HepG2 (cell line): Measurements from ENCODE around the gene ATP2A3. TPM values are rescaled to one million over a fixed set of nuclear protein-coding genes. Genes with fewer than 3 reads are reported as not detected.

Source experiments
- ATAC-seq: fragments of 200-7000 bp; cut with Tn5 transposase; 3 replicates; pipeline ENCODE4 v1.9.1; 2020; ENCODE audit warnings: mild to moderate bottlenecking, moderate library complexity
- BruUV-seq: library from RNA; stranded (reverse); fragments of 400-500 nt; replicated peaks from 2 replicates; lab custom pipeline; 2021; lab: Mats Ljungman, UMichigan
- CTCF ChIA-PET: fragments of 300-600 bp; formaldehyde crosslinking; extraction: SDS; loops from one replicate; lab custom pipeline; 2021; ENCODE audit warnings: low total read pairs, inconsistent platforms, low intra/inter-chr PET ratio; lab: Yijun Ruan, JAX
- POLR2A ChIA-PET: fragments of 350-600 bp; sonication (Branson Sonifier 250); formaldehyde crosslinking; loops from one replicate; lab custom pipeline; 2020; ENCODE audit warnings: antibody characterized with exemption, inconsistent platforms; lab: Yijun Ruan, JAX
- DNase-seq: peaks from one replicate; pipeline ENCODE4 v3.0.0-alpha.2; 2015; ENCODE audit warnings: low spot score
- FAIRE-seq: peaks from 3 replicates; lab custom pipeline; 2011; peaks lifted over from hg19 to GRCh38; lab: Jason Lieb, UNC
- H2AFZ ChIP-seq: one replicate; pipeline ENCODE4 v1.6.1; 2011; ENCODE audit warnings: low read length, inconsistent platforms
- H3K27ac ChIP-seq: fragments of 300-600 bp; 3 replicates; pipeline ENCODE4 v1.8.0; 2011; ENCODE audit warnings: mixed run types, mild to moderate bottlenecking, mixed read lengths, low read length, inconsistent platforms; ENCODE audit not compliant: insufficient read depth; ENCODE audit errors: extremely low read length
- H3K27me3 ChIP-seq, 2 experiments: fragments of 200-600 bp in 1 of 2; 2 replicates in 1 of 2; 3 replicates in 1 of 2; pipeline versions ENCODE4 v1.6.0 to v1.8.0; 2011; ENCODE audit warnings: low read length in 2 of 2, mild to moderate bottlenecking in 2 of 2, moderate library complexity in 2 of 2, inconsistent platforms in 1 of 2; ENCODE audit not compliant: insufficient read depth in 2 of 2, control insufficient read depth in 1 of 2
- H3K36me3 ChIP-seq, 2 experiments: fragments of 200-600 bp in 1 of 2; replicated peaks in 1 of 2; 2 replicates in 1 of 2; 3 replicates in 1 of 2; pipeline versions ENCODE4 v1.5.1 to v1.8.0; 2011; ENCODE audit warnings: low read length in 2 of 2, inconsistent platforms in 1 of 2; ENCODE audit not compliant: insufficient read depth in 2 of 2, control insufficient read depth in 1 of 2
- H3K4me1 ChIP-seq: 2 replicates; pipeline ENCODE4 v1.5.1; 2012; ENCODE audit warnings: low read length, inconsistent platforms; ENCODE audit not compliant: insufficient read depth
- H3K4me2 ChIP-seq: 2 replicates; pipeline ENCODE4 v1.6.0; 2011; ENCODE audit warnings: low read depth, low read length, inconsistent platforms
- H3K4me3 ChIP-seq, 3 experiments: fragments of 200-600 bp in 1 of 3; sonication (generic), shearing (Covaris generic) in 1 of 3; replicated peaks in 1 of 3; 2 replicates each; pipeline ENCODE4 v1.5.1; 2011 to 2016; ENCODE audit warnings: low read length in 3 of 3, inconsistent platforms in 2 of 3, low read depth in 2 of 3, mild to moderate bottlenecking in 2 of 3, control low read depth in 1 of 3, mixed read lengths in 1 of 3; ENCODE audit not compliant: insufficient read depth in 1 of 3
- H3K79me2 ChIP-seq: one replicate; pipeline ENCODE4 v1.6.1; 2011; ENCODE audit warnings: low read length, inconsistent platforms; ENCODE audit not compliant: insufficient read depth
- H3K9ac ChIP-seq: 2 replicates; pipeline ENCODE4 v1.6.0; 2011; ENCODE audit warnings: mild to moderate bottlenecking, low read depth, low read length, inconsistent platforms; ENCODE audit not compliant: insufficient read depth
- H3K9me3 ChIP-seq: 2 replicates; pipeline ENCODE4 v1.5.1; 2012; ENCODE audit warnings: mild to moderate bottlenecking, low read length
- H4K20me1 ChIP-seq: 2 replicates; pipeline ENCODE4 v1.6.0; 2011; ENCODE audit warnings: inconsistent platforms, mild to moderate bottlenecking, low read length, moderate library complexity; ENCODE audit not compliant: insufficient read depth
- HNRNPLL ChIP-seq: fragments of 200-400 bp; formaldehyde crosslinking; IDR thresholded peaks from 2 replicates; pipeline ENCODE4 v1.6.1; 2017; ENCODE audit warnings: mild to moderate bottlenecking, low read depth, low read length; ENCODE audit not compliant: poor library complexity, severe bottlenecking
- JDP2 ChIP-seq: sonication (generic); formaldehyde crosslinking; IDR thresholded peaks from 2 replicates; pipeline ENCODE4 v1.8.1; 2022; ENCODE audit warnings: missing genetic modification reagents, borderline replicate concordance
- MYC ChIP-seq: sonication (generic); formaldehyde crosslinking; IDR thresholded peaks from 2 replicates; pipeline ENCODE4 v1.9.0; 2021; ENCODE audit warnings: missing genetic modification reagents, borderline replicate concordance
- TEAD2 ChIP-seq: sonication (generic); formaldehyde crosslinking; IDR thresholded peaks from 2 replicates; pipeline ENCODE4 v1.9.0; 2021; ENCODE audit warnings: missing genetic modification reagents
- ZC3H4 ChIP-seq: sonication (generic); formaldehyde crosslinking; IDR thresholded peaks from 2 replicates; pipeline ENCODE4 v1.4.0; 2020; ENCODE audit warnings: missing genetic modification reagents, borderline replicate concordance
- WGBS: methylation state at CpG from one replicate; pipeline ENCODE4 v1.1.6; 2017; ENCODE audit warnings: low lambda C conversion rate; 5-methylcytosine and 5-hydroxymethylcytosine counted together
- in situ Hi-C: cut with HindIII; loops from 2 replicates; pipeline ENCODE4 v1.10.0; 2017; ENCODE audit warnings: low pct_unique_long_range_greater_than_20kb; ENCODE audit not compliant: extremely low pct_ligation_motif_present
- intact Hi-C: fragments of 100-400 bp; cut with micrococcal nuclease; formaldehyde crosslinking; loops from one replicate; pipeline ENCODE4 v1.10.0; 2022; ENCODE audit not compliant: unreplicated experiment
- polyA plus RNA-seq, 8 experiments: library from polyadenylated mRNA; depleted of rRNA in 3 of 8; stranded (reverse) in 7 of 8; unstranded in 1 of 8; fragments of >200 nt; fragmentation: Illumina TruSeq in 4 of 8; extraction: Trizol in 4 of 8; gene quantifications; 2 replicates each; pipeline versions ENCODE4 v1.2.1 to v1.2.3, GENCODE V29; 2011 to 2016; ENCODE audit warnings: low read depth in 4 of 8, missing spikeins in 1 of 8, mixed read lengths in 1 of 8; ENCODE audit not compliant: insufficient read depth in 1 of 8
- total RNA-seq, 5 experiments: library from RNA; depleted of rRNA; stranded (reverse); fragments of >200 nt; fragmentation: Illumina TruSeq; extraction: Trizol; gene quantifications; 2 replicates each; pipeline ENCODE4 v1.2.3, GENCODE V29; 2016; ENCODE audit warnings: low read depth in 1 of 5
- TF ChIP-seq, protein P1 (sequence below): sonication (generic); formaldehyde crosslinking; IDR thresholded peaks from 2 replicates; pipeline ENCODE4 v1.5.1; 2020; ENCODE audit warnings: missing genetic modification reagents, mild to moderate bottlenecking, borderline replicate concordance

Gene ATP2A3
- total and polyA plus RNA-seq, 2 of the 13 experiments (the other 11 are each of a cell fraction or from before 2014, with no cell fraction given): 0.07 TPM; not detected in 1

DNA sequence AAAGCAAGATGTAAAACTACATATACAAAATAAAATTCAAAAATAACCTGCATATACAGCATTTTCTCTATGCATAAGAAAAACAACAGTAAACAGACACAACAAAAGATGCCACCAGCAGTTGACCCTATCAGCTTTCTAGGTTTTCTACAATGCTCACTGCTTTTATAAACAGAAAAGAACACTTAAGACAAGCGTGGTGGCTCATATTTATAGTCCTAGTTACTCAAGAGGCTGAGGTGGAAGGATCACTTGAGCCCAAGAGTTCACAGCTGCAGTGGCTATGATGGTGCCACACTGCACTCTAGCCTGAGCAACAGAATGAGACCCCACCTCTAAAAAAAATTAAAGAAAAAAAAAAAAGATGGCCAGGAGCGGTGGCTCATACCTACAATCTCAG, 46.5 kb upstream of the ATP2A3 start:
- Histone ChIP-seq H3K36me3 (peaks cover 14 to 42% of the 10 kb centered on the region in 2 experiments), H3K9ac (no peak overlapping the region), H3K4me1 (peaks cover 38% of the 10 kb centered on the region), H3K4me3 (no peak overlapping the region), H3K27me3 (no peaks in the 10 kb centered on the region), H2AFZ (no peak overlapping the region), H3K4me2 (no peak overlapping the region), H3K79me2 (no peaks in the 10 kb centered on the region), H3K9me3 (no peaks in the 10 kb centered on the region), H3K27ac (no peak overlapping the region), H4K20me1 (no peaks in the 10 kb centered on the region)
- intact Hi-C loops (no loop called here), in situ Hi-C loops (no loop called here)
- 96% methylated on average over 2 of the region's 2 CpGs for WGBS
- ChIA-PET POLR2A (interaction anchor here (0.5 kb wide), 1 partner anchor 13 kb away, joined by 3 read pairs; no protein-coding TSS in a partner anchor), CTCF (no interaction called here)
- DNase-seq (no peak), ATAC-seq (no peak), FAIRE-seq (no peak)
- TF ChIP-seq, protein P1, sequence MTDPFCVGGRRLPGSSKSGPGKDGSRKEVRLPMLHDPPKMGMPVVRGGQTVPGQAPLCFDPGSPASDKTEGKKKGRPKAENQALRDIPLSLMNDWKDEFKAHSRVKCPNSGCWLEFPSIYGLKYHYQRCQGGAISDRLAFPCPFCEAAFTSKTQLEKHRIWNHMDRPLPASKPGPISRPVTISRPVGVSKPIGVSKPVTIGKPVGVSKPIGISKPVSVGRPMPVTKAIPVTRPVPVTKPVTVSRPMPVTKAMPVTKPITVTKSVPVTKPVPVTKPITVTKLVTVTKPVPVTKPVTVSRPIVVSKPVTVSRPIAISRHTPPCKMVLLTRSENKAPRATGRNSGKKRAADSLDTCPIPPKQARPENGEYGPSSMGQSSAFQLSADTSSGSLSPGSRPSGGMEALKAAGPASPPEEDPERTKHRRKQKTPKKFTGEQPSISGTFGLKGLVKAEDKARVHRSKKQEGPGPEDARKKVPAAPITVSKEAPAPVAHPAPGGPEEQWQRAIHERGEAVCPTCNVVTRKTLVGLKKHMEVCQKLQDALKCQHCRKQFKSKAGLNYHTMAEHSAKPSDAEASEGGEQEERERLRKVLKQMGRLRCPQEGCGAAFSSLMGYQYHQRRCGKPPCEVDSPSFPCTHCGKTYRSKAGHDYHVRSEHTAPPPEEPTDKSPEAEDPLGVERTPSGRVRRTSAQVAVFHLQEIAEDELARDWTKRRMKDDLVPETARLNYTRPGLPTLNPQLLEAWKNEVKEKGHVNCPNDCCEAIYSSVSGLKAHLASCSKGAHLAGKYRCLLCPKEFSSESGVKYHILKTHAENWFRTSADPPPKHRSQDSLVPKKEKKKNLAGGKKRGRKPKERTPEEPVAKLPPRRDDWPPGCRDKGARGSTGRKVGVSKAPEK: no peak
- TF ChIP-seq JDP2 (CRISPR knock-in tag) (no peak), MYC (CRISPR knock-in tag) (no peak), TEAD2 (CRISPR knock-in tag) (no peak), ZC3H4 (no peak), HNRNPLL (no peak)
- BruUV-seq: no TSS peak
